ENCODE results near the gene DRAXIN.

Gene DRAXIN

GRCh38 chr1:11654137-11654938 is 37.2 kb upstream of the DRAXIN start, which contains the start of the genes FBXO2 and FBXO44 (continued):
- no peak for TF ChIP-seq ZNF76 (tag by site-specific recombination; IDR thresholded peaks at IDR 0.05; ENCODE audit: borderline replicate concordance, low read depth)
- no peak for TF ChIP-seq ZNF623 (tag by site-specific recombination; IDR thresholded peaks at IDR 0.05)
- no peak for TF ChIP-seq ZNF24 (tag by site-specific recombination; IDR thresholded peaks at IDR 0.05)
- TF ChIP-seq ZNF513 (tag by site-specific recombination; IDR thresholded peaks at IDR 0.05): no peak

GRCh38 chr1:11654939-11655808 is 36.3 kb upstream of the DRAXIN start:
- Histone ChIP-seq H3K27ac (ENCODE audit: extremely low read depth, low read depth, low read length) (no peak overlapping the region), H3K4me1 (ENCODE audit: control insufficient read depth, insufficient read depth, low read length) (no peaks in the 10 kb centered on the region), H3K4me3 (ENCODE audit: low read depth, low read length) (peak overlapping the region; percentile 65), H3K36me3 (ENCODE audit: control insufficient read depth in 2 of 2, insufficient read depth in 1 of 2, low read length in 2 of 2) (peaks cover 8 to 43% of the 10 kb centered on the region in 2 experiments; a peak in 2 of 3 replicates), H3K9me3 (ENCODE audit: control insufficient read depth, insufficient read depth, low read depth, low read length) (no peaks in the 10 kb centered on the region)
- CTCF ChIA-PET: interaction anchor here (0.6 to 1.8 kb wide), 6 partner anchors 9 to 317 kb away, joined by 3 to 5 read pairs (median 4); partner anchors contain the start of gene FBXO6
- POLR2A ChIA-PET: interaction anchor here (0.6 to 1.5 kb wide), 7 partner anchors 9 to 524 kb away, joined by 3 to 13 read pairs (median 3); partner anchors contain the start of gene FBXO6
- TF ChIP-seq ZNF610 (tag by site-specific recombination; IDR thresholded peaks at IDR 0.05; ENCODE audit: borderline replicate concordance): no peak
- TF ChIP-seq ZNF416 (tag by site-specific recombination; IDR thresholded peaks at IDR 0.05): no peak
- 0 out of 2 replicates have a peak, but pooled peaks have one; percentile 12 for TF ChIP-seq KLF9 (tag by site-specific recombination; IDR thresholded peaks at IDR 0.05; ENCODE audit: low read depth)
- TF ChIP-seq ZNF623 (tag by site-specific recombination; IDR thresholded peaks at IDR 0.05): no peak
- peak; percentile 15; the same call in 1 of the 2 replicates for TF ChIP-seq GLIS1 (tag by site-specific recombination; IDR thresholded peaks at IDR 0.05)
- no peak for TF ChIP-seq ZNF214 (tag by site-specific recombination; IDR thresholded peaks at IDR 0.05; ENCODE audit: borderline replicate concordance)
- TF ChIP-seq ZSCAN18 (tag by site-specific recombination; IDR thresholded peaks at IDR 0.05): no peak
- no peak for TF ChIP-seq KLF16 (tag by site-specific recombination; IDR thresholded peaks at IDR 0.05)
- TF ChIP-seq ZNF747 (tag by site-specific recombination; IDR thresholded peaks at IDR 0.05): no peak
- TF ChIP-seq ZBTB11 (tag by site-specific recombination; conservative IDR thresholded peaks at IDR 0.05; ENCODE audit: low read depth): no peak
- no peak for TF ChIP-seq PRDM2 (tag by site-specific recombination; IDR thresholded peaks at IDR 0.05; ENCODE audit: borderline replicate concordance)
- TF ChIP-seq ZNF639 (tag by site-specific recombination; IDR thresholded peaks at IDR 0.05): no peak
- no peak for TF ChIP-seq ZNF184 (tag by site-specific recombination; IDR thresholded peaks at IDR 0.05)
- TF ChIP-seq EGR2 (tag by site-specific recombination; IDR thresholded peaks at IDR 0.05; ENCODE audit: low read depth): peak; percentile 40; the same call in 1 of the 2 replicates
- TF ChIP-seq ZNF529 (tag by site-specific recombination; IDR thresholded peaks at IDR 0.05; ENCODE audit: insufficient replicate concordance): no peak

Data from HEK293 (cell line).